SK-N-SH (cell line): ENCODE data around the gene IGHMBP2.

ENCODE experiments used
- CTCF ChIP-seq: fragments of 200-600 bp; sonication (generic); IDR thresholded peaks from 2 replicates; pipeline ENCODE4 v1.6.1; 2017; ENCODE audit warnings: antibody characterized with exemption, mild to moderate bottlenecking, moderate library complexity
- ELF1 ChIP-seq: IDR thresholded peaks from 2 replicates; pipeline ENCODE4 v1.4.0; 2012
- EZH2phosphoT487 ChIP-seq: fragments of 200-600 bp; sonication (generic); IDR thresholded peaks from 2 replicates; pipeline ENCODE4 v1.6.1; 2017; ENCODE audit warnings: low read depth, mixed run types, mild to moderate bottlenecking, antibody characterized with exemption, moderate library complexity, borderline replicate concordance
- GATA2 ChIP-seq: sonication (generic); formaldehyde crosslinking; IDR thresholded peaks from 2 replicates; pipeline ENCODE4 v1.5.0; 2020; ENCODE audit warnings: mild to moderate bottlenecking, missing genetic modification reagents
- MXI1 ChIP-seq: IDR thresholded peaks from 2 replicates; pipeline ENCODE4 v1.6.1; 2012; ENCODE audit warnings: mild to moderate bottlenecking, low read depth, low read length, improper control_type of control experiment
- ZBTB33 ChIP-seq: IDR thresholded peaks from 2 replicates; pipeline ENCODE4 v1.4.0; 2012; ENCODE audit warnings: low read depth, borderline replicate concordance
- TF ChIP-seq, protein P1 (sequence below): fragments of 150-350 bp; IDR thresholded peaks from 2 replicates; pipeline ENCODE4 v1.6.1; 2016; ENCODE audit warnings: mild to moderate bottlenecking, low read depth, low read length
- TF ChIP-seq, protein P2 (sequence below): IDR thresholded peaks from 2 replicates; pipeline ENCODE4 v1.4.0; 2012; ENCODE audit warnings: low read depth, borderline replicate concordance

DNA sequence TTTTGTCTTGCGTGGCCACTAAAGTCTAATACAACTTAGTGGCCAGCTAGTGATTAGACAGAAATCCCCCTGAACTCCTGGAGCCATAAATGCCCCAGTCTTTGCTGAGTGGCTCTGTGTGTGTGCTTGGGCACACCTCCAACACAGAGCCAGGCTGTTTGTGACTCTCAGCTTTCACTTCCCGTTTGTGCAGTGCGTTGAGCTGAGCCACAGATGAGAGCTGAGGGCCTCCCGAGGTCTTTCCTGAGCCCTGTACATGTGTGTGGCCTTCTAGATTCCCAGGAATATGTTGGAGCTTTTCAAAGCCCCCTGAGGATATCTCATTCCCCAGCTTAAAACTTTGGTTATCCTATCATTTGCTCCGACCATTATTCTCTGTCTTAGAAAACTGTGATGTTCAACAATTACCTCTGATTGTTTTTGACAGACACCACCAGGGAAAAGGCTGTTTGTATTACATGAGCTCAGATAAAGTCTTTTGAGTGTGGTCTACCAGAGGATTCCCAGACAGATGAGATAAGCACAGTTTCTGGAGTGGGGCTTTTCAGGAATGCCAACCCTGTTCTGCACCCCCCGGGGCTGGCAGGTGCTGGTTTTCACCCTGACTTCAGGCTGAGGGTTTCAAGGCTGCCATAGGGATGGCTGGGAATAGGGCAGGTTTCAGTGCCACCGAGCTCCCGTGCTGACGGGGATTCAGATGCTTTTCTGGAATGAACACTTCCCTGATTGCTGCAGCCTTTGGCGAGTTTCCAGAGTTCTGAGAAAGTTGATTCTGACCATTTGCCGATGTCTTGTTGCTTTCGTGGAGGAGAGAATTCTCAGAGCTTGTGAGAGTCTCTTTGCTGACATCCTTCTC, 23.8 kb downstream of the IGHMBP2 start:
- TF ChIP-seq CTCF = no peak
- TF ChIP-seq, protein P1, sequence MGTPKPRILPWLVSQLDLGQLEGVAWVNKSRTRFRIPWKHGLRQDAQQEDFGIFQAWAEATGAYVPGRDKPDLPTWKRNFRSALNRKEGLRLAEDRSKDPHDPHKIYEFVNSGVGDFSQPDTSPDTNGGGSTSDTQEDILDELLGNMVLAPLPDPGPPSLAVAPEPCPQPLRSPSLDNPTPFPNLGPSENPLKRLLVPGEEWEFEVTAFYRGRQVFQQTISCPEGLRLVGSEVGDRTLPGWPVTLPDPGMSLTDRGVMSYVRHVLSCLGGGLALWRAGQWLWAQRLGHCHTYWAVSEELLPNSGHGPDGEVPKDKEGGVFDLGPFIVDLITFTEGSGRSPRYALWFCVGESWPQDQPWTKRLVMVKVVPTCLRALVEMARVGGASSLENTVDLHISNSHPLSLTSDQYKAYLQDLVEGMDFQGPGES = no peak
- TF ChIP-seq EZH2phosphoT487 = no peak
- no peak for TF ChIP-seq ELF1
- TF ChIP-seq ZBTB33 = no peak
- TF ChIP-seq GATA2 (CRISPR knock-in tag) = no peak
- no peak for TF ChIP-seq MXI1
- TF ChIP-seq, protein P2, sequence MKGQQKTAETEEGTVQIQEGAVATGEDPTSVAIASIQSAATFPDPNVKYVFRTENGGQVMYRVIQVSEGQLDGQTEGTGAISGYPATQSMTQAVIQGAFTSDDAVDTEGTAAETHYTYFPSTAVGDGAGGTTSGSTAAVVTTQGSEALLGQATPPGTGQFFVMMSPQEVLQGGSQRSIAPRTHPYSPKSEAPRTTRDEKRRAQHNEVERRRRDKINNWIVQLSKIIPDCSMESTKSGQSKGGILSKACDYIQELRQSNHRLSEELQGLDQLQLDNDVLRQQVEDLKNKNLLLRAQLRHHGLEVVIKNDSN = no peak
